NB4 (cell line): ENCODE measurements around the gene PCDHB3.
"Not testable (repeated sequence)": the region's sequence is repeated elsewhere in the genome, so short reads cannot be mapped to it uniquely, and the experiment has no call there.

ENCODE experiments used
- DNase-seq: peaks from one replicate; pipeline ENCODE4 v3.0.0; 2010; ENCODE audit warnings: low read depth
- H3K4me3 ChIP-seq: one replicate; pipeline ENCODE4 v1.5.1; 2011; ENCODE audit warnings: mild to moderate bottlenecking, low read depth, low read length, moderate library complexity
- MYC ChIP-seq: IDR thresholded peaks from 2 replicates; pipeline ENCODE4 v1.6.1; 2011; ENCODE audit warnings: low read depth, low read length
- POLR2A ChIP-seq: IDR thresholded peaks from 2 replicates; pipeline ENCODE4 v1.6.1; 2011; ENCODE audit warnings: mild to moderate bottlenecking; ENCODE audit not compliant: insufficient read length; ENCODE audit errors: extremely low read depth
- TF ChIP-seq, protein P1 (sequence below): IDR thresholded peaks from 2 replicates; pipeline ENCODE4 v1.6.1; 2011; ENCODE audit warnings: low read depth, low read length
- TF ChIP-seq, protein P2 (sequence below): IDR thresholded peaks from one replicate; pipeline ENCODE4 v1.5.1; 2012; ENCODE audit warnings: low read depth, low read length

Gene PCDHB3

DNA sequence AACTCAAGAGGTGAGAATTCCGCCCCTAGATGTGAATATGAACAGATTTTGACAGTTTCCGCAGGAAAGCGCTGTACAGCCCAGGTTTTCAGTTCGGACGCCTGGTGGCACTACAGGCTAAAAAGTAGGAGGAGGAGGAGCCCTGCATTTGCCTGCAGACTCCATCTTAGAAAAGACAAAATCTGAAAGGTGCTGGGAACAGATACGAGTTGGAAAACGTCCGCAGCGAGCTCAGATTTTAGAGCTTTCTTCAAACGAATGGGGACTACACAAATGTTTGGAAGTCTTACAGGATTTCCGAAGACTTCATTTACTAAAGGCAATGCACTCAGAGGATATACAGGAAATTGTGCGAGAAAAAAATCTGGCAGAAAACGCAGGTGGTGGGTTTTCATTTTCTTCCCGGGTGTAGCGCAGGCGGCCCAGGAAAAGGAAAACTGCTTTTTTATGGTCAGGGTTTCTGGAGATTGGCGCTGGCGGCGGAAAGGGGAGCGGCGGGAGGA lies 15.7 kb upstream of the PCDHB3 start:
- peak; percentile 65 for DNase-seq
- peak overlapping the region; percentile 56 for H3K4me3 ChIP-seq

DNA sequence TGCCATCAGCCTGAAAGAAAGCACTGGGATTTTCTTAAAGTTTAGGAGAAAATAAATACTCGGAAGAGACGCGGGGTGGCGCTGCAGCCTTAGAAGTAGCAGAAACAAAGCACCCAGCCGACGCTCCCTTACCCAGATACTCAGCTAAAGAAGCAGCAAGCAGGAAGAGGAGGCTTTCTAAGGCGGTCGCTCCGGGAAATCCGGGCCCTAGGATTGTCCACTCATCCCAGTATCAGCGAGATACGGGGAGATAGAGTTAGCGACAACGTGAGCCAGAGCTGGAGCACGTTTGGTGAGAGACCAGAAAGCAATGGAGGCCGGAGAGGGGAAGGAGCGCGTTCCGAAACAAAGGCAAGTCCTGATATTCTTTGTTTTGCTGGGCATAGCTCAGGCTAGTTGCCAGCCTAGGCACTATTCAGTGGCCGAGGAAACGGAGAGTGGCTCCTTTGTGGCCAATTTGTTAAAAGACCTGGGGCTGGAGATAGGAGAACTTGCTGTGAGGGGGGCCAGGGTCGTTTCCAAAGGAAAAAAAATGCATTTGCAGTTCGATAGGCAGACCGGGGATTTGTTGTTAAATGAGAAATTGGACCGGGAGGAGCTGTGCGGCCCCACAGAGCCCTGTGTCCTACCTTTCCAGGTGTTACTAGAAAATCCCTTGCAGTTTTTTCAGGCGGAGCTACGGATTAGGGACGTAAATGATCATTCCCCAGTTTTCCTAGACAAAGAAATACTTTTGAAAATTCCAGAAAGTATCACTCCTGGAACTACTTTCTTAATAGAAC lies 5.6 kb upstream of the PCDHB3 start, which contains the start of gene PCDHB2:
Gene PCDHB2, plus strand, starts transcription at position 135 of the 782 bp plus-strand sequence. Its CDS starts 176 bp downstream, at position 311.
- TF ChIP-seq MYC, result no peak
- TF ChIP-seq, protein P1, sequence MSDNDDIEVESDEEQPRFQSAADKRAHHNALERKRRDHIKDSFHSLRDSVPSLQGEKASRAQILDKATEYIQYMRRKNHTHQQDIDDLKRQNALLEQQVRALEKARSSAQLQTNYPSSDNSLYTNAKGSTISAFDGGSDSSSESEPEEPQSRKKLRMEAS, result no peak
- TF ChIP-seq, protein P2, sequence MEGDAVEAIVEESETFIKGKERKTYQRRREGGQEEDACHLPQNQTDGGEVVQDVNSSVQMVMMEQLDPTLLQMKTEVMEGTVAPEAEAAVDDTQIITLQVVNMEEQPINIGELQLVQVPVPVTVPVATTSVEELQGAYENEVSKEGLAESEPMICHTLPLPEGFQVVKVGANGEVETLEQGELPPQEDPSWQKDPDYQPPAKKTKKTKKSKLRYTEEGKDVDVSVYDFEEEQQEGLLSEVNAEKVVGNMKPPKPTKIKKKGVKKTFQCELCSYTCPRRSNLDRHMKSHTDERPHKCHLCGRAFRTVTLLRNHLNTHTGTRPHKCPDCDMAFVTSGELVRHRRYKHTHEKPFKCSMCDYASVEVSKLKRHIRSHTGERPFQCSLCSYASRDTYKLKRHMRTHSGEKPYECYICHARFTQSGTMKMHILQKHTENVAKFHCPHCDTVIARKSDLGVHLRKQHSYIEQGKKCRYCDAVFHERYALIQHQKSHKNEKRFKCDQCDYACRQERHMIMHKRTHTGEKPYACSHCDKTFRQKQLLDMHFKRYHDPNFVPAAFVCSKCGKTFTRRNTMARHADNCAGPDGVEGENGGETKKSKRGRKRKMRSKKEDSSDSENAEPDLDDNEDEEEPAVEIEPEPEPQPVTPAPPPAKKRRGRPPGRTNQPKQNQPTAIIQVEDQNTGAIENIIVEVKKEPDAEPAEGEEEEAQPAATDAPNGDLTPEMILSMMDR, result peak; percentile 37
- TF ChIP-seq POLR2A, result peak; percentile 16
- peak; percentile 61 for DNase-seq
- H3K4me3 ChIP-seq, result no peak within 1 kb of the TSS

More for the DNA sequence above, 15.7 kb upstream of the PCDHB3 start:
- TF ChIP-seq, protein P2, result peak; percentile 52
- TF ChIP-seq MYC (no peak), POLR2A (no peak)
- TF ChIP-seq, protein P1, result no peak

DNA sequence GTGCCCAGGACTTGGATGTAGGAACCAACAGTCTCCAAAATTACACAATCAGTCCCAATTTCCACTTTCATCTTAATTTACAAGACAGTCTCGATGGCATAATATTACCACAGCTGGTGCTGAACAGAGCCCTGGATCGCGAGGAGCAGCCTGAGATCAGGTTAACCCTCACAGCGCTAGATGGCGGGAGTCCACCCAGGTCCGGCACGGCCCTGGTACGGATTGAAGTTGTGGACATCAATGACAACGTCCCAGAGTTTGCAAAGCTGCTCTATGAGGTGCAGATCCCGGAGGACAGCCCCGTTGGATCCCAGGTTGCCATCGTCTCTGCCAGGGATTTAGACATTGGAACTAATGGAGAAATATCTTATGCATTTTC lies 5.0 kb upstream of the PCDHB3 start:
- TF ChIP-seq, protein P1, result no peak
- TF ChIP-seq, protein P2, result no peak
- TF ChIP-seq POLR2A, result no peak
- no peak for TF ChIP-seq MYC
- H3K4me3 ChIP-seq, result no peak overlapping the region
- no peak for DNase-seq

DNA sequence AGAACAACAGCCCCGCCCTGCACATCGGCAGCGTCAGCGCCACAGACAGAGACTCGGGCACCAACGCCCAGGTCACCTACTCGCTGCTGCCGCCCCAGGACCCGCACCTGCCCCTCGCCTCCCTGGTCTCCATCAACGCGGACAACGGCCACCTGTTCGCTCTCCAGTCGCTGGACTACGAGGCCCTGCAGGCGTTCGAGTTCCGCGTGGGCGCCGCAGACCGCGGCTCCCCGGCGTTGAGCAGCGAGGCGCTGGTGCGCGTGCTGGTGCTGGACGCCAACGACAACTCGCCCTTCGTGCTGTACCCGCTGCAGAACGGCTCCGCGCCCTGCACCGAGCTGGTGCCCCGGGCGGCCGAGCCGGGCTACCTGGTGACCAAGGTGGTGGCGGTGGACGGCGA lies 4.1 kb upstream of the PCDHB3 start:
- not testable (repeated sequence) for DNase-seq, H3K4me3 ChIP-seq

DNA sequence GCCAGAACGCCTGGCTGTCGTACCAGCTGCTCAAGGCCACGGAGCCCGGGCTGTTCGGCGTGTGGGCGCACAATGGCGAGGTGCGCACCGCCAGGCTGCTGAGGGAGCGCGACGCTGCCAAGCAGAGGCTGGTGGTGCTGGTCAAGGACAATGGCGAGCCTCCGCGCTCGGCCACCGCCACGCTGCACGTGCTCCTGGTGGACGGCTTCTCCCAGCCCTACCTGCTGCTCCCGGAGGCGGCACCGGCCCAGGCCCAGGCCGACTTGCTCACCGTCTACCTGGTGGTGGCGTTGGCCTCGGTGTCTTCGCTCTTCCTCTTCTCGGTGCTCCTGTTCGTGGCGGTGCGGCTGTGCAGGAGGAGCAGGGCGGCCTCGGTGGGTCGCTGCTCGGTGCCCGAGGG lies 3.7 kb upstream of the PCDHB3 start:
- H3K4me3 ChIP-seq, DNase-seq: not testable (repeated sequence)

DNA sequence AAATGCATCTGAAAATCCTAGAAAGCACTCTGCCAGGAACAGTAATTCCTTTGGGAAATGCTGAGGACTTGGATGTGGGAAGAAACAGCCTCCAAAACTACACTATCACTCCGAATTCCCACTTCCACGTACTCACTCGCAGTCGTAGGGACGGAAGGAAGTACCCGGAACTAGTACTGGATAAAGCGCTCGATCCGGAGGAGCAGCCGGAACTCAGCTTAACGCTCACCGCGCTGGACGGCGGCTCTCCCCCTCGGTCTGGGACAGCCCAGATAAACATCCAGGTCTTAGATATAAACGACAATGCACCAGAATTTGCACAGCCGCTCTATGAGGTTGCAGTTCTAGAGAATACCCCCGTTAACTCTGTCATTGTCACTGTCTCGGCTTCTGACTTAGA lies 786 bp downstream of the PCDHB3 start:
- no peak overlapping the region for H3K4me3 ChIP-seq
- TF ChIP-seq POLR2A, result no peak
- TF ChIP-seq, protein P2, result no peak
- TF ChIP-seq, protein P1, result no peak
- no peak for TF ChIP-seq MYC
- no peak for DNase-seq

DNA sequence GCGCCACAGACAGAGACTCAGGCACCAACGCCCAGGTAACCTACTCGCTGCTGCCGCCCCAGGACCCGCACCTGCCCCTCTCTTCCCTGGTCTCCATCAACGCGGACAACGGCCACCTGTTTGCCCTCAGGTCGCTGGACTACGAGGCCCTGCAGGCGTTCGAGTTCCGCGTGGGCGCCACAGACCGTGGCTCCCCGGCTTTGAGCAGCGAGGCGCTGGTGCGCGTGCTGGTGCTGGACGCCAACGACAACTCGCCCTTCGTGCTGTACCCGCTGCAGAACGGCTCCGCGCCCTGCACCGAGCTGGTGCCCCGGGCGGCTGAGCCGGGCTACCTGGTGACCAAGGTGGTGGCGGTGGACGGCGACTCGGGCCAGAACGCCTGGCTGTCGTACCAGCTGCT lies 1.8 kb downstream of the PCDHB3 start:
- not testable (repeated sequence) for DNase-seq, H3K4me3 ChIP-seq

DNA sequence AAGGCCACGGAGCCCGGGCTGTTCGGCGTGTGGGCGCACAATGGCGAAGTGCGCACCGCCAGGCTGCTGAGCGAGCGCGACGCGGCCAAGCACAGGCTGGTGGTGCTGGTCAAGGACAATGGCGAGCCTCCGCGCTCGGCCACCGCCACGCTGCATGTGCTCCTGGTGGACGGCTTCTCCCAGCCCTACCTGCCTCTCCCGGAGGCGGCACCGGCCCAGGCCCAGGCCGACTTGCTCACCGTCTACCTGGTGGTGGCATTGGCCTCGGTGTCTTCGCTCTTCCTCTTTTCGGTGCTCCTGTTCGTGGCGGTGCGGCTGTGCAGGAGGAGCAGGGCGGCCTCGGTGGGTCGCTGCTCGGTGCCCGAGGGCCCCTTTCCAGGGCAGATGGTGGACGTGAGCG lies 2.2 kb downstream of the PCDHB3 start:
- not testable (repeated sequence) for DNase-seq

More for the DNA sequence above, 2.2 kb downstream of the PCDHB3 start:
- H3K4me3 ChIP-seq, result not testable (repeated sequence)
